HL-60 (cell line): Measurements from ENCODE around the gene TSHZ3.

ENCODE experiments used
- GABPA ChIP-seq: IDR thresholded peaks from 2 replicates; pipeline ENCODE4 v1.6.1; 2012; ENCODE audit warnings: low read depth
- TF ChIP-seq, protein P1 (sequence below): IDR thresholded peaks from one replicate; pipeline ENCODE4 v1.5.1; 2011; ENCODE audit warnings: low read length, control low read depth, inconsistent platforms; ENCODE audit not compliant: insufficient read depth

- TF ChIP-seq, protein P1, sequence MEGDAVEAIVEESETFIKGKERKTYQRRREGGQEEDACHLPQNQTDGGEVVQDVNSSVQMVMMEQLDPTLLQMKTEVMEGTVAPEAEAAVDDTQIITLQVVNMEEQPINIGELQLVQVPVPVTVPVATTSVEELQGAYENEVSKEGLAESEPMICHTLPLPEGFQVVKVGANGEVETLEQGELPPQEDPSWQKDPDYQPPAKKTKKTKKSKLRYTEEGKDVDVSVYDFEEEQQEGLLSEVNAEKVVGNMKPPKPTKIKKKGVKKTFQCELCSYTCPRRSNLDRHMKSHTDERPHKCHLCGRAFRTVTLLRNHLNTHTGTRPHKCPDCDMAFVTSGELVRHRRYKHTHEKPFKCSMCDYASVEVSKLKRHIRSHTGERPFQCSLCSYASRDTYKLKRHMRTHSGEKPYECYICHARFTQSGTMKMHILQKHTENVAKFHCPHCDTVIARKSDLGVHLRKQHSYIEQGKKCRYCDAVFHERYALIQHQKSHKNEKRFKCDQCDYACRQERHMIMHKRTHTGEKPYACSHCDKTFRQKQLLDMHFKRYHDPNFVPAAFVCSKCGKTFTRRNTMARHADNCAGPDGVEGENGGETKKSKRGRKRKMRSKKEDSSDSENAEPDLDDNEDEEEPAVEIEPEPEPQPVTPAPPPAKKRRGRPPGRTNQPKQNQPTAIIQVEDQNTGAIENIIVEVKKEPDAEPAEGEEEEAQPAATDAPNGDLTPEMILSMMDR = no peak
- no peak for TF ChIP-seq GABPA
Measured at GRCh38 chr19:31354799-31355664, 5.8 kb upstream of the TSHZ3 start.
